Measurements from ENCODE around the gene CETN1. TPM values are rescaled to one million over a fixed set of nuclear protein-coding genes. Genes with fewer than 3 reads are reported as not detected.

CETN1 gene
- total RNA-seq, 1 donor: not detected

GRCh38 chr18:574865-575645 is 5.1 kb upstream of the CETN1 start:
- no peak for DNase-seq (ENCODE audit: low read depth in 2 of 3, low spot score in 2 of 3)

- DNase-seq (ENCODE audit: low read depth in 2 of 3, low spot score in 2 of 3): no peak
Measured at GRCh38 chr18:576924-577323, 3.3 kb upstream of the CETN1 start.

- peak in 1 of 3 donors; percentile 12 for DNase-seq (ENCODE audit: low read depth in 2 of 3, low spot score in 2 of 3)
Measured at GRCh38 chr18:577643-578375, 2.4 kb upstream of the CETN1 start.

- DNase-seq (ENCODE audit: low read depth in 2 of 3, low spot score in 2 of 3): no peak
Measured at GRCh38 chr18:579238-579637, 942 bp upstream of the CETN1 start.

- no peak for DNase-seq (ENCODE audit: low read depth in 2 of 3, low spot score in 2 of 3)
Measured at GRCh38 chr18:581096-581495, 916 bp downstream of the CETN1 start.

GRCh38 chr18:582465-582864 is 2.3 kb downstream of the CETN1 start:
- no peak for DNase-seq (ENCODE audit: low read depth in 2 of 3, low spot score in 2 of 3)

DNA sequence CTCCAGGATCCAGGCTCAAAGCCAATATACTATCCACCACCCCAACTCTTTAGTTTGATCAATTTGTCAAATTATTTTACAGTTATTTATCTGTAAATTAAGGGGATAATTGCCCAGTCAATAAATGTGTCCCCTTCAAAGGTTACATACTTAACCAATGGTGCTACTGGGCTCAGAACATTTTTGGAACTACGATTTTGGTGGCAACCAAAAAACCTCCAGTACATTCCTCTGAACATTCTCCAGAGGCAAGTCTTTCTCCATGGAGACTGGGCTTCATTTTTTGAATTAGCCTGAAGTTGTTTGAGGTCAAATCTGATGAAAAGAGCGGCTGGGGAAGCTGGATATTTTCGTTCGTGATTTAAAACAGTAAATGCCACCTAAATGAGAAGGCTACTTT is 14.9 kb downstream of the CETN1 start:
- DNase-seq (ENCODE audit: low read depth in 2 of 3, low spot score in 2 of 3): no peak

DNA sequence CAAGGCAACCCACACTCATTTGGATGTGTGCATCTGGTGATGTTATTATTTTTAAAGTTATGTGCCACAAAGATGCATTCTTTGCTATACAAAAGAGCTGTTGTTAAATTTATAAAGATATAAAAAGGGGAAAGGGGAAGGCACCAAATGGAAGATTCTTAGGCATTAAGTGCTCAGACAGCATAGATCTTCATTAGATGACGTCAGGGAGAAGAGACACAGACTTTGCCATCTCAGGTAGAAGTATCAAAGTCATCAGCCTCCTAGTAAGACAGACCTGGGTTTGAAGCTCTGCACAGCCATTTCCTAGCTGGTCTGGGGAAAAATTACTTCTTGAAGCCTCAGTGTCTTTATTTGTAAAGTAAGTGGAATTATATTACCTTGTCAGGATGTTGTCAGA is 15.4 kb downstream of the CETN1 start:
- DNase-seq (ENCODE audit: low read depth in 2 of 3, low spot score in 2 of 3): no peak

- DNase-seq (ENCODE audit: low read depth in 2 of 3, low spot score in 2 of 3): peak; percentile 49 to 75 (median 70)
Measured at GRCh38 chr18:596288-596881, 16.2 kb downstream of the CETN1 start.

- DNase-seq (ENCODE audit: low read depth in 2 of 3, low spot score in 2 of 3): no peak
Measured at GRCh38 chr18:598124-598589, 18.0 kb downstream of the CETN1 start.

DNA sequence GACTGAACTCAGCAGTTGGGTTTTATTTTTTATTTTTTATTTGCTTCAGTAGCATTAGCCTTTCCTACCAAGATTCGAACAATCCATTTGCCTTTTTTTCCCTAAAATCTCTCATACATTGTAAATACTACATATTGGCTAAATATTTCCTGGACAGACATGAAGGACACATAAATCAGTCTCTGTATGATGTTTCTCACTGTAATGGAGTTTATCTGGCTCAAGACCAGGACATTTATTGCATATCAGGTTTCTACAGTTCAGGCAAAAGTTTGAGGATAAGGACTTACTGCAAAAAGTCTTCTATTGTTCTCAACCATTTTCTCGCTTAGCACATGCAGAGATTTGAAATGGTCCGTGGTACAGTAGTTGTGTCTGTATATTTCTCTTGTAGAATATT is 19.9 kb downstream of the CETN1 start:
- DNase-seq (ENCODE audit: low read depth in 2 of 3, low spot score in 2 of 3): no peak

GRCh38 chr18:604771-605170 is 24.6 kb downstream of the CETN1 start:
- DNase-seq (ENCODE audit: low read depth in 2 of 3, low spot score in 2 of 3): no peak

DNA sequence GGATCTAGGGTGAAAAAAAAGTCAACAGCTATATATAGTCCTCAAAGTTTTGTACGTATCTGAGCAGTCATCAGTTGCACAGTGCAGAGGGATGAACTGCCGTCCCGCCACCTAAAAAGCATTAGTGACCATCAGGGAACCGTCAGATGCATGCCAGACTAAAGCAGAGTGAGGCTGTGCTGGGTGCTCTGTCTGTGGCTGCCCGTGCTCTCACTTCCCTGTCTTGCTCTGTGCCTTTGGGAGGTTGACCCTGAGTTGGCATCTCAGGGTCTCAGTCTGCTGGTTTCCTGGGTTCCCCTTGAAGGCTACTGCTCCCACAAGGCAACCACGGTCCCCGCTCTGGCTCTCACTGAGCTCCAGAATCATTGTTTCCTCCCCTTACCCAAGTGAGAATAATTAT is 27.8 kb downstream of the CETN1 start:
- DNase-seq (ENCODE audit: low read depth in 2 of 3, low spot score in 2 of 3): no peak

DNA sequence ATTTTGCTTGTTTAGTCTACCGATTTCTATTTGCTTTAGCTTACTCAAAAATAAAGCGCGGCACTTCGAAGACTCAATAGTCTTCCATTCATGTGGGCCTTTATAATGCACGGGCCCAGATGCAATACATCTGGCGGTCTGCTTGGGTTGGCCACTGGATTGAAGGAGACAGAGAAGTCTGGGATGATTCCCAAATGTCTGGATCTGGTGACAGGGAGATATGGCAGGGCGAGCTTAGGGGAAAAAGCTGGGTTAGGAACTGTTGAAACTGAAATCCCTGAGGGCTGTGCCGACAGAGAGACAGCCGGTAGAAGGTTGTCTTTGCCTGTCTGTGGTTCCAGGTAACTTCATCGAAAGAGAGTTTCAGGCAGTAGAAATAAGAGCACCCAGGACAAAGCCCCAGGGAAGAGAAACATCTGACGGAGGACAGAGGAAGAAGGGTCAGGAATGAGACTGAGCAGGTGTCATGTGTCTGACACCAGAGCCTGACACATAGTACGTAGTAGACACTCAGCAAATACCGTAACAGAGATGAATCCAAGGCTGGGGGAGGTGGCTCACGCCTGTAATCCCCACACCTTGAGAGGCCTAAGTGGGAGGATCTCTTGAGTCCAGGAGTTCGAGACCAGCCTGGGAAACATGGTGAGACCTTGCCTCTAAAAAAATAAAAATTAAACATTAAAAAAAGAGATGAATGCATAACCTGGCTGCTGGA is 30.2 kb downstream of the CETN1 start:
- no peak for DNase-seq (ENCODE audit: low read depth in 2 of 3, low spot score in 2 of 3)

DNA sequence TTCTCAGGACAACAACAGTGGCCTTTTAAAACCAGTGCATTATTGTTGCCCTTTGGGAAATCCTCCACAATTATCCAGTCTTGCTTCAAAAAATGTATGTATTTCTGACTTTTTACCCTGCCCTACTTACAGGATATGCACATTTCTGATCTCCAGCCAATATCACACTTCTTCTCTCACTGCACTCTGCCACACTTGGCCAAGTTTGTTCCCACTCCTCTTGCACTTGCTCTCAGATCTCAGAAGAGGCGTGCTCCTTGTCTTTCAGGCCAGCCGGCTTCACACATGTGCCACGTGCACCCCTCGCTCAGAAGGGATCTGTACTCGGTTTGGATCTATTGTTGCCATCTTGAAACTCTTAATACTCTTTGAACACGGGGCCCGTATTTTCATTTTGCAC is 32.0 kb downstream of the CETN1 start:
- no peak for DNase-seq (ENCODE audit: low read depth in 2 of 3, low spot score in 2 of 3)

- DNase-seq (ENCODE audit: low read depth in 2 of 3, low spot score in 2 of 3): no peak
Measured at GRCh38 chr18:614193-614592, 34.0 kb downstream of the CETN1 start.

GRCh38 chr18:615092-615521 is 34.9 kb downstream of the CETN1 start:
- DNase-seq (ENCODE audit: low read depth in 2 of 3, low spot score in 2 of 3): no peak

DNA sequence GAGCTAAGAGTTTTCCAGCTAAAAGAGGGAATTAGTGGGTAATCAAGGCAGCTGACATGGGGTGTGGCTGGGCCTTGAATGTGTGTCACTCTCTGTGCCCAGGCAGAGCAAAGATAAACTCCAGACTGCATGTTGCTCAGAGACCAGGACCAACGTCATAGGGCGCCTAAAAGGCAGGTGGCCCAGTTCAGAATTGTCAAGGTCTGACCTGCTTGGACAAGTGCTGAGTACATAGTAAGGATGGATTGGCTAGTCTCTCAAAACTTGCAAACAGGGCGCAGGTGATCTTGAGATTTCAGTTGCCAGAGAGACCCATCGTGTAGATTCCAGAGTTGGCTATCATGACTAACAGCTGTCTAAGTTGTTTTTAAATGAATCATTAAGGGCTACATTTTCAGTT is 35.6 kb downstream of the CETN1 start:
- DNase-seq (ENCODE audit: low read depth in 2 of 3, low spot score in 2 of 3): no peak

DNA sequence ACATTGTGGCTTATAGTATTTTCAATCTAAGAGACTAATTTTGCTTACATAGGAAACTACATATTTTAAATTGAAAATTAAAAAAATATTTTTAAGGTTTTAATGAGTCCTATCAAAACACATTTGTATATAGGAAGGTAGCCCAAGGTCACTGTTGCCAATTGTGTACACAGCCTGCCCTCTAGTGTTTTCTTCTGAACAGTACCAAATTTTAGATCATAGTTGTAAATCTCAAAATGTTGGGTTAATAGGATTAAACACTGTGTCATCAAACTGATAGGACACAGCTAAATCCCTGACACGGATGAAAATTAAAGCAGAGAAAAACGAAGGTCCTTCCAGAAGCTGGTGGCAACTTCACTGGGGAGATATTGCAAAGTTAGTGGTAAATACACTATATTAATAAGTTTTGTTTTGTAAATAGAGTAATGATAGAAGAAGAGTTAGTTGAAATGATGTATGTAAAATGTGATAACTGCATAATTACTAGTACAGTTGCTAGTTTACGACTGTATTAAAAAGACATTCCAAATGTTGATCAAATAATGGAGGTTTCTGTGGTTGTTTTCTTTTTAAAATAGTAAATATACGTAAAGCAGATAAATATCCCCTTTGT is 36.3 kb downstream of the CETN1 start:
- peak in 2 of 3 donors; percentile 44 to 70 for DNase-seq (ENCODE audit: low read depth in 2 of 3, low spot score in 2 of 3)

GRCh38 chr18:617970-618504 is 37.9 kb downstream of the CETN1 start:
- peak in 1 of 3 donors; percentile 26 for DNase-seq (ENCODE audit: low read depth in 2 of 3, low spot score in 2 of 3)

Data from hematopoietic multipotent progenitor cell (in vitro differentiated cells).